GM23248 (cell line): ENCODE results near the gene WDR35. TPM values are rescaled to one million over a fixed set of nuclear protein-coding genes. Genes with fewer than 3 reads are reported as not detected.
A peak's percentile ranks its signal among the peaks of the same experiment; 100 is the strongest.

Experiments
- DNase-seq: peaks from one replicate; pipeline ENCODE4 v3.0.0-alpha.2; 2015
- H2AFZ ChIP-seq: fragments of 200-600 bp; sonication (generic); 2 replicates; pipeline ENCODE4 v1.6.1; 2016; ENCODE audit warnings: antibody characterized with exemption
- H3F3A ChIP-seq: fragments of 200-600 bp; sonication (generic); 2 replicates; pipeline ENCODE4 v1.6.1; 2016; ENCODE audit warnings: mild to moderate bottlenecking, antibody characterized with exemption, mixed run types; ENCODE audit not compliant: insufficient read depth
- H3K27ac ChIP-seq: fragments of 200-600 bp; sonication (generic); 2 replicates; pipeline ENCODE4 v1.5.1; 2016; ENCODE audit warnings: mild to moderate bottlenecking
- H3K27me3 ChIP-seq: fragments of 200-600 bp; sonication (generic); replicated peaks from 2 replicates; pipeline ENCODE4 v1.6.1; 2016; ENCODE audit warnings: mild to moderate bottlenecking; ENCODE audit not compliant: insufficient read depth
- H3K36me3 ChIP-seq: fragments of 200-600 bp; sonication (generic); 2 replicates; pipeline ENCODE4 v1.6.1; 2016; ENCODE audit warnings: low read depth, mild to moderate bottlenecking
- H3K4me1 ChIP-seq: fragments of 200-600 bp; sonication (generic); 2 replicates; pipeline ENCODE4 v1.6.1; 2016; ENCODE audit warnings: mild to moderate bottlenecking; ENCODE audit not compliant: insufficient read depth
- H3K4me2 ChIP-seq: fragments of 200-600 bp; sonication (generic); one replicate; pipeline ENCODE4 v1.6.1; 2016; ENCODE audit warnings: mild to moderate bottlenecking; ENCODE audit not compliant: unreplicated experiment
- H3K4me3 ChIP-seq: fragments of 200-600 bp; sonication (generic); 2 replicates; pipeline ENCODE4 v1.5.1; 2016; ENCODE audit warnings: mild to moderate bottlenecking
- H3K79me2 ChIP-seq: fragments of 200-600 bp; sonication (generic); 2 replicates; pipeline ENCODE4 v1.6.1; 2016; ENCODE audit warnings: mild to moderate bottlenecking; ENCODE audit not compliant: insufficient read depth
- H3K9ac ChIP-seq: fragments of 200-600 bp; sonication (generic); 2 replicates; pipeline ENCODE4 v1.6.1; 2016; ENCODE audit warnings: mild to moderate bottlenecking
- H3K9me2 ChIP-seq: fragments of 200-600 bp; sonication (generic); 2 replicates; pipeline ENCODE4 v1.6.1; 2016; ENCODE audit warnings: mixed run types, mild to moderate bottlenecking, moderate library complexity; ENCODE audit not compliant: insufficient read depth
- H3K9me3 ChIP-seq: fragments of 200-600 bp; sonication (generic); one replicate; pipeline ENCODE4 v1.6.1; 2017; ENCODE audit warnings: low read depth
- H4K20me1 ChIP-seq: fragments of 200-600 bp; sonication (generic); 2 replicates; pipeline ENCODE4 v1.6.0; 2016; ENCODE audit not compliant: insufficient read depth
- EZH2 ChIP-seq: fragments of 200-600 bp; sonication (generic); IDR thresholded peaks from 2 replicates; pipeline ENCODE4 v1.6.1; 2018; ENCODE audit warnings: antibody characterized with exemption, mild to moderate bottlenecking; ENCODE audit not compliant: insufficient read depth, poor library complexity, severe bottlenecking
- EZH2phosphoT487 ChIP-seq: fragments of 200-600 bp; sonication (generic); IDR thresholded peaks from 2 replicates; pipeline ENCODE4 v1.6.1; 2018; ENCODE audit warnings: antibody characterized with exemption, moderate library complexity, mild to moderate bottlenecking, low read depth; ENCODE audit not compliant: insufficient read depth
- WGBS, 2 experiments: methylation state at CpG; one replicate each; pipeline ENCODE4 v1.1.6; 2015 to 2017; ENCODE audit warnings: low lambda C conversion rate in 2 of 2, low coverage in 1 of 2; ENCODE audit errors: missing lambda C conversion rate in 2 of 2; 5-methylcytosine and 5-hydroxymethylcytosine counted together
- in situ Hi-C: fragments of 300-500 bp; cut with MboI; formaldehyde crosslinking; loops from 2 replicates; pipeline ENCODE4 v1.15.0; 2020
- polyA plus RNA-seq: library from polyadenylated mRNA; unstranded; fragments of >200 nt; fragmentation: Nextera tagmentation; extraction: Ambion mirVana; gene quantifications from 2 replicates; pipeline ENCODE4 v1.2.1, GENCODE V29; 2016
- total RNA-seq: library from RNA; depleted of rRNA; stranded (reverse); fragments of >200 nt; shearing (Covaris generic); gene quantifications from 2 replicates; pipeline ENCODE4 v1.2.3, GENCODE V29; 2014

Gene WDR35
- total and polyA plus RNA-seq, 2 experiments from 2014 or later: 3.2 to 7.3 TPM

GRCh38 chr2:19898592-19899329, 91.1 kb downstream of the WDR35 start:
- H4K20me1 ChIP-seq: no peaks in the 10 kb centered on the region
- no peak for TF ChIP-seq EZH2
- no peak for TF ChIP-seq EZH2phosphoT487

GRCh38 chr2:19897623-19898245, 92.2 kb downstream of the WDR35 start:
- Histone ChIP-seq H3K27ac (no peak overlapping the region), H3K27me3 (no peaks in the 10 kb centered on the region), H3K4me1 (peaks cover 49% of the 10 kb centered on the region), H2AFZ (peak overlapping the region; percentile 28; the same call in 1 of the 2 replicates), H4K20me1 (no peaks in the 10 kb centered on the region), H3K4me2 (peak overlapping the region; percentile 99), H3K9me2 (no peaks in the 10 kb centered on the region), H3K4me3 (peak overlapping the region; percentile 46), H3K36me3 (no peaks in the 10 kb centered on the region), H3F3A (peaks cover 22% of the 10 kb centered on the region; the same call in 1 of the 2 replicates), H3K9ac (peak overlapping the region; percentile 41; the same call in 1 of the 2 replicates), H3K79me2 (peaks cover 86% of the 10 kb centered on the region), H3K9me3 (no peaks in the 10 kb centered on the region)
- WGBS, 2 experiments: 48 to 53% methylated on average over 5 of the region's 5 CpGs
- in situ Hi-C loops: no loop called here
- no peak for TF ChIP-seq EZH2
- DNase-seq: peak; percentile 14

More at GRCh38 chr2:19898592-19899329, 91.1 kb downstream of the WDR35 start:
- Histone ChIP-seq H3K79me2 (peaks cover 76% of the 10 kb centered on the region), H3K27ac (peak overlapping the region; percentile 37), H2AFZ (peak overlapping the region; percentile 30), H3K4me2 (peak overlapping the region; percentile 99), H3K4me1 (peaks cover 50% of the 10 kb centered on the region), H3F3A (peaks cover 19% of the 10 kb centered on the region; the same call in 1 of the 2 replicates), H3K9me3 (no peaks in the 10 kb centered on the region), H3K9me2 (no peaks in the 10 kb centered on the region), H3K9ac (peak overlapping the region; percentile 41), H3K27me3 (no peaks in the 10 kb centered on the region), H3K4me3 (peak overlapping the region; percentile 46), H3K36me3 (no peaks in the 10 kb centered on the region)
- peak; percentile 45 for DNase-seq
- WGBS, 2 experiments: 16 to 20% methylated on average over 7 of the region's 7 CpGs
- in situ Hi-C loops: no loop called here

- H3K4me2 ChIP-seq: peak overlapping the region; percentile 32
- no peaks in the 10 kb centered on the region for H3K9me2 ChIP-seq
- peaks cover 14% of the 10 kb centered on the region; the same call in 1 of the 2 replicates for H3F3A ChIP-seq
- DNase-seq: peak; percentile 64
- H3K27me3 ChIP-seq: no peaks in the 10 kb centered on the region
- H2AFZ ChIP-seq: peak overlapping the region; percentile 52
- no peaks in the 10 kb centered on the region for H3K36me3 ChIP-seq
- WGBS, 2 experiments: 35 to 40% methylated on average over 3 of the region's 3 CpGs
- no peaks in the 10 kb centered on the region for H4K20me1 ChIP-seq
- H3K9me3 ChIP-seq: no peaks in the 10 kb centered on the region
- H3K79me2 ChIP-seq: peaks cover 86% of the 10 kb centered on the region
- in situ Hi-C loops: no loop called here
- H3K4me3 ChIP-seq: no peak overlapping the region
- TF ChIP-seq EZH2phosphoT487 (no peak), EZH2 (no peak)
- peak overlapping the region; percentile 13; the same call in 1 of the 2 replicates for H3K9ac ChIP-seq
- H3K27ac ChIP-seq: 0 out of 2 replicates have a peak overlapping the region, but pooled peaks have one; percentile 5
- peaks cover 47% of the 10 kb centered on the region for H3K4me1 ChIP-seq
Observed at GRCh38 chr2:19895535-19895934, 94.4 kb downstream of the WDR35 start.

GRCh38 chr2:19894134-19894792, 95.6 kb downstream of the WDR35 start:
- Histone ChIP-seq H3K4me3 (no peak overlapping the region), H3K36me3 (no peaks in the 10 kb centered on the region), H3K9me3 (no peaks in the 10 kb centered on the region), H3K27me3 (no peaks in the 10 kb centered on the region), H4K20me1 (no peaks in the 10 kb centered on the region), H3F3A (0 out of 2 replicates have a peak, but pooled peaks cover 10% of the 10 kb centered on the region), H3K9me2 (no peaks in the 10 kb centered on the region), H3K9ac (no peak overlapping the region), H2AFZ (no peak overlapping the region), H3K27ac (no peak overlapping the region), H3K4me2 (no peak overlapping the region), H3K79me2 (peaks cover 75% of the 10 kb centered on the region), H3K4me1 (peaks cover 38% of the 10 kb centered on the region)
- TF ChIP-seq EZH2phosphoT487 (no peak), EZH2 (no peak)
- in situ Hi-C loops: no loop called here
- 77% methylated on average over 4 of the region's 4 CpGs for WGBS, 2 experiments
- DNase-seq: no peak
